ENCODE results near the gene HSD17B3.

DNA sequence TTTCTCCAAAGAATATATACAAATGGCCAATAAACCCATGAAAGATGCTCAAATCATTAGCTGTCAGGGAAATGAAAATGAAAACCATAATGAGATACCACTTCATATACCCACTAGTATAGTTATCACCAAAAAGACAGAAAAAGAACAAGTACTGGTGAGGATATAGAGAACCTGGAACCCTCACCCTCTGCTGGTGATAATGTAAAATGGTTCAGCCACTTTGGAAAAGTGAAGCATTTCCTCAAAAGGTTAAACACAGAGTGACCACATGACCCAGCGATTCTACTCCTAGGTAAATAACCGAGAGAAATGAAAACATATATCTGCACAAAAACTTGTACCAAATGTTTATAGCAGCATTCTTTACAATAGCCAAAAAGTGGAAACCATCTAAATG lies 72.0 kb downstream of the HSD17B3 start:
- TF ChIP-seq, protein P1, sequence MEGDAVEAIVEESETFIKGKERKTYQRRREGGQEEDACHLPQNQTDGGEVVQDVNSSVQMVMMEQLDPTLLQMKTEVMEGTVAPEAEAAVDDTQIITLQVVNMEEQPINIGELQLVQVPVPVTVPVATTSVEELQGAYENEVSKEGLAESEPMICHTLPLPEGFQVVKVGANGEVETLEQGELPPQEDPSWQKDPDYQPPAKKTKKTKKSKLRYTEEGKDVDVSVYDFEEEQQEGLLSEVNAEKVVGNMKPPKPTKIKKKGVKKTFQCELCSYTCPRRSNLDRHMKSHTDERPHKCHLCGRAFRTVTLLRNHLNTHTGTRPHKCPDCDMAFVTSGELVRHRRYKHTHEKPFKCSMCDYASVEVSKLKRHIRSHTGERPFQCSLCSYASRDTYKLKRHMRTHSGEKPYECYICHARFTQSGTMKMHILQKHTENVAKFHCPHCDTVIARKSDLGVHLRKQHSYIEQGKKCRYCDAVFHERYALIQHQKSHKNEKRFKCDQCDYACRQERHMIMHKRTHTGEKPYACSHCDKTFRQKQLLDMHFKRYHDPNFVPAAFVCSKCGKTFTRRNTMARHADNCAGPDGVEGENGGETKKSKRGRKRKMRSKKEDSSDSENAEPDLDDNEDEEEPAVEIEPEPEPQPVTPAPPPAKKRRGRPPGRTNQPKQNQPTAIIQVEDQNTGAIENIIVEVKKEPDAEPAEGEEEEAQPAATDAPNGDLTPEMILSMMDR (IDR thresholded peaks at IDR 0.05): no peak
- no peak for TF ChIP-seq POLR2AphosphoS5 (IDR thresholded peaks at IDR 0.05; ENCODE audit: insufficient read depth in 1 of 2, low read depth in 1 of 2)

All from vagina (tissue), 2 donors.